CD4-positive, alpha-beta memory T cell (primary cell): ENCODE measurements around the gene ADGRF3. TPM values are rescaled to one million over a fixed set of nuclear protein-coding genes. Genes with fewer than 3 reads are reported as not detected.

ENCODE experiments used
- CTCF ChIA-PET: fragments of 350-600 bp; sonication (Branson Sonifier 250); formaldehyde crosslinking; loops from one replicate; lab custom pipeline; 2021; ENCODE audit warnings: inconsistent platforms; ENCODE audit not compliant: partially characterized antibody; lab: Charles Lee
- POLR2A ChIA-PET: fragments of 350-600 bp; sonication (Branson Sonifier 250); formaldehyde crosslinking; loops from one replicate; lab custom pipeline; 2021; ENCODE audit not compliant: partially characterized antibody; lab: Charles Lee
- DNase-seq, 5 donors: peaks; one replicate each; pipeline versions ENCODE4 v3.0.0 to v3.0.0-alpha.2; 2020 to 2022; ENCODE audit warnings: mixed read lengths in 1 of 5
- H3K27ac ChIP-seq: one replicate; pipeline ENCODE4 v1.7.0; 2013; ENCODE audit warnings: low read depth, low read length
- H3K27me3 ChIP-seq: 2 replicates; pipeline ENCODE4 v1.7.0; 2013; ENCODE audit warnings: mild to moderate bottlenecking, low read length, moderate library complexity; ENCODE audit not compliant: insufficient read depth
- H3K36me3 ChIP-seq: 2 replicates; pipeline ENCODE4 v1.7.0; 2013; ENCODE audit warnings: mild to moderate bottlenecking, low read length, moderate library complexity; ENCODE audit not compliant: insufficient read depth
- H3K4me1 ChIP-seq: 2 replicates; pipeline ENCODE4 v1.7.0; 2013; ENCODE audit warnings: mild to moderate bottlenecking, low read length, moderate library complexity; ENCODE audit not compliant: insufficient read depth
- H3K4me3 ChIP-seq, 2 donors: one replicate each; pipeline ENCODE4 v1.7.0; 2013; ENCODE audit warnings: low read length in 2 of 2, mild to moderate bottlenecking in 1 of 2
- H3K9me3 ChIP-seq, 2 donors: one replicate each; pipeline ENCODE4 v1.7.0; 2013; ENCODE audit warnings: low read length in 2 of 2, control low read depth in 1 of 2; ENCODE audit not compliant: control insufficient read depth in 1 of 2
- H3K27ac Mint-ChIP-seq, 7 donors: one replicate each; pipeline ENCODE4 v1.8.0; 2020 to 2021; ENCODE audit warnings: mixed read lengths in 7 of 7, mild to moderate bottlenecking in 6 of 7, inconsistent platforms in 3 of 7, moderate library complexity in 3 of 7
- H3K27me3 Mint-ChIP-seq, 2 donors: one replicate each; pipeline ENCODE4 v1.8.0; 2020 to 2021; ENCODE audit warnings: mixed read lengths in 2 of 2
- H3K36me3 Mint-ChIP-seq, 2 donors: one replicate each; pipeline ENCODE4 v1.8.0; 2020 to 2021; ENCODE audit warnings: mixed read lengths in 2 of 2, inconsistent platforms in 1 of 2, mild to moderate bottlenecking in 1 of 2
- H3K4me1 Mint-ChIP-seq, 4 donors: one replicate each; pipeline ENCODE4 v1.8.0; 2020 to 2021; ENCODE audit warnings: mixed read lengths in 4 of 4, mild to moderate bottlenecking in 1 of 4
- H3K4me3 Mint-ChIP-seq, 8 donors: one replicate each; pipeline ENCODE4 v1.8.0; 2020 to 2021; ENCODE audit warnings: mixed read lengths in 8 of 8, mild to moderate bottlenecking in 7 of 8, moderate library complexity in 6 of 8, inconsistent platforms in 3 of 8
- H3K9me3 Mint-ChIP-seq, 8 donors: one replicate each; pipeline ENCODE4 v1.8.0; 2020 to 2021; ENCODE audit warnings: mixed read lengths in 8 of 8, mild to moderate bottlenecking in 5 of 8, inconsistent platforms in 3 of 8, moderate library complexity in 1 of 8
- intact Hi-C: fragments of 100-400 bp; cut with micrococcal nuclease; formaldehyde crosslinking; loops from one replicate; pipeline ENCODE4 v1.15.1; 2023
- polyA plus RNA-seq, 2 donors: library from polyadenylated mRNA; unstranded; fragments of 300-500 nt; fragmentation: Illumina TruSeq; gene quantifications; one replicate each; pipeline ENCODE4 v1.2.3, GENCODE V29; 2021
- total RNA-seq, 2 experiments: library from RNA; stranded (reverse); gene quantifications; one replicate each; pipeline ENCODE4 v1.2.3, GENCODE V29; 2021

The ADGRF3 gene
- total and polyA plus RNA-seq, 4 experiments from 2014 or later: 0.14 to 1.7 (median 0.97) TPM; not detected in 1

- H3K27me3 Mint-ChIP-seq: no peaks in the 10 kb centered on the region
- H3K9me3 Mint-ChIP-seq: no peaks in the 10 kb centered on the region
- no peaks in the 10 kb centered on the region for H3K36me3 Mint-ChIP-seq
- Histone ChIP-seq H3K36me3 (no peaks in the 10 kb centered on the region), H3K27ac (no peak overlapping the region), H3K4me1 (peaks cover 14% of the 10 kb centered on the region), H3K9me3 (no peaks in the 10 kb centered on the region), H3K27me3 (no peaks in the 10 kb centered on the region), H3K4me3 (peak overlapping the region in 1 of 2 donors; percentile 15)
- peak in 3 of 5 donors; percentile 16 to 31 (median 19) for DNase-seq
- ChIA-PET POLR2A (interaction anchor here (0.6 to 3.6 kb wide), 8 partner anchors 8 to 1508 kb away, joined by 3 to 32 read pairs (median 4); partner anchors contain the start of genes ADGRF3, HADHA, HADHB and PTRHD1), CTCF (interaction anchor here (0.6 to 1.7 kb wide), 3 partner anchors 9 to 56 kb away, joined by 3 to 8 read pairs (median 6); partner anchors contain the start of genes HADHA and HADHB)
- H3K27ac Mint-ChIP-seq: no peak overlapping the region
- H3K4me1 Mint-ChIP-seq: no peaks in the 10 kb centered on the region
- intact Hi-C loops: no loop called here
- no peak overlapping the region for H3K4me3 Mint-ChIP-seq
Observed at GRCh38 chr2:26300234-26300925, 46.2 kb downstream of the ADGRF3 start.

GRCh38 chr2:26299471-26300101 is 47.0 kb downstream of the ADGRF3 start:
- Histone ChIP-seq H3K9me3 (no peaks in the 10 kb centered on the region), H3K36me3 (no peaks in the 10 kb centered on the region), H3K4me3 (peak overlapping the region; percentile 53 to 74), H3K4me1 (peaks cover 14% of the 10 kb centered on the region), H3K27ac (peak overlapping the region; percentile 47), H3K27me3 (no peaks in the 10 kb centered on the region)
- H3K4me1 Mint-ChIP-seq: no peaks in the 10 kb centered on the region
- ChIA-PET POLR2A (interaction anchor here (0.8 to 3.6 kb wide), 8 partner anchors 9 to 1507 kb away, joined by 3 to 32 read pairs (median 6); partner anchors contain the start of genes ADGRF3, HADHA, HADHB and PTRHD1), CTCF (interaction anchor here (0.6 to 1.7 kb wide), 3 partner anchors 8 to 55 kb away, joined by 3 to 8 read pairs (median 6); partner anchors contain the start of genes HADHA and HADHB)
- DNase-seq: peak in 4 of 5 donors; percentile 37 to 50 (median 44)
- no peaks in the 10 kb centered on the region for H3K27me3 Mint-ChIP-seq
- H3K9me3 Mint-ChIP-seq: no peaks in the 10 kb centered on the region
- intact Hi-C loops: loop anchor here (1.0 to 2.0 kb wide), 3 partner anchors 31 to 55 kb away; partner anchors contain the start of genes HADHA and HADHB
- no peaks in the 10 kb centered on the region for H3K36me3 Mint-ChIP-seq
- H3K4me3 Mint-ChIP-seq: no peak overlapping the region
- H3K27ac Mint-ChIP-seq: no peak overlapping the region

- Mint-ChIP-seq H3K36me3 (no peaks in the 10 kb centered on the region), H3K27me3 (no peaks in the 10 kb centered on the region), H3K9me3 (no peaks in the 10 kb centered on the region), H3K4me3 (no peak overlapping the region), H3K4me1 (no peaks in the 10 kb centered on the region), H3K27ac (no peak overlapping the region)
- DNase-seq: peak in 4 of 5 donors; percentile 21 to 37 (median 26)
- no peaks in the 10 kb centered on the region for H3K27me3 ChIP-seq
- no peaks in the 10 kb centered on the region for H3K36me3 ChIP-seq
- ChIA-PET POLR2A (interaction anchor here (0.7 to 3.6 kb wide), 7 partner anchors 10 to 420 kb away, joined by 3 to 32 read pairs (median 6); partner anchors contain the start of genes ADGRF3, HADHA, HADHB and RAB10), CTCF (interaction anchor here (0.6 to 1.7 kb wide), 3 partner anchors 31 to 65 kb away, joined by 3 to 8 read pairs (median 6); partner anchors contain the start of genes HADHA and HADHB)
- intact Hi-C loops: loop anchor here (1.0 to 2.0 kb wide), 3 partner anchors 31 to 54 kb away; partner anchors contain the start of genes HADHA and HADHB
- peak overlapping the region; percentile 53 to 74 for H3K4me3 ChIP-seq
- H3K4me1 ChIP-seq: peaks cover 14% of the 10 kb centered on the region
- H3K9me3 ChIP-seq: no peaks in the 10 kb centered on the region
- H3K27ac ChIP-seq: peak overlapping the region; percentile 47
Observed at GRCh38 chr2:26298638-26299393, 47.8 kb downstream of the ADGRF3 start.

- intact Hi-C loops: loop anchor here (2.0 kb wide), 1 partner anchor 53 kb away; the partner anchor contains the start of genes HADHA and HADHB
- no peaks in the 10 kb centered on the region for H3K27me3 Mint-ChIP-seq
- peaks cover 14% of the 10 kb centered on the region for H3K4me1 ChIP-seq
- peak overlapping the region in 1 of 2 donors; percentile 53 for H3K4me3 ChIP-seq
- DNase-seq: no peak
- no peaks in the 10 kb centered on the region for H3K27me3 ChIP-seq
- H3K27ac ChIP-seq: peak overlapping the region; percentile 47
- no peaks in the 10 kb centered on the region for H3K9me3 Mint-ChIP-seq
- H3K27ac Mint-ChIP-seq: no peak overlapping the region
- no peaks in the 10 kb centered on the region for H3K36me3 ChIP-seq
- CTCF ChIA-PET: no interaction called here
- no peak overlapping the region for H3K4me3 Mint-ChIP-seq
- no peaks in the 10 kb centered on the region for H3K9me3 ChIP-seq
- no peaks in the 10 kb centered on the region for H3K4me1 Mint-ChIP-seq
- POLR2A ChIA-PET: interaction anchor here (0.7 to 3.6 kb wide), 4 partner anchors 10 to 114 kb away, joined by 3 to 32 read pairs (median 19); partner anchors contain the start of genes ADGRF3, HADHA, HADHB and SELENOI
- no peaks in the 10 kb centered on the region for H3K36me3 Mint-ChIP-seq
Observed at GRCh38 chr2:26298286-26298637, 48.3 kb downstream of the ADGRF3 start.

- Histone ChIP-seq H3K9me3 (no peaks in the 10 kb centered on the region), H3K27ac (no peak overlapping the region), H3K4me1 (peaks cover 14% of the 10 kb centered on the region), H3K36me3 (no peaks in the 10 kb centered on the region), H3K4me3 (no peak overlapping the region), H3K27me3 (no peaks in the 10 kb centered on the region)
- no peak for DNase-seq
- ChIA-PET CTCF (no interaction called here), POLR2A (interaction anchor here (3.6 kb wide), 1 partner anchor 53 kb away, joined by 31 read pairs; the partner anchor contains the start of genes HADHA and HADHB)
- intact Hi-C loops: no loop called here
- H3K36me3 Mint-ChIP-seq: no peaks in the 10 kb centered on the region
- H3K4me3 Mint-ChIP-seq: peak overlapping the region in 1 of 8 donors; percentile 18
- peaks cover 0 to 2% (median 0%) of the 10 kb centered on the region in 4 donors for H3K4me1 Mint-ChIP-seq
- H3K27ac Mint-ChIP-seq: no peak overlapping the region
- H3K27me3 Mint-ChIP-seq: no peaks in the 10 kb centered on the region
- H3K9me3 Mint-ChIP-seq: no peaks in the 10 kb centered on the region
Observed at GRCh38 chr2:26297061-26297460, 49.5 kb downstream of the ADGRF3 start.

- Histone ChIP-seq H3K9me3 (no peaks in the 10 kb centered on the region), H3K27me3 (no peaks in the 10 kb centered on the region), H3K36me3 (no peaks in the 10 kb centered on the region), H3K4me1 (peaks cover 10% of the 10 kb centered on the region), H3K4me3 (no peak overlapping the region), H3K27ac (no peak overlapping the region)
- intact Hi-C loops: no loop called here
- Mint-ChIP-seq H3K9me3 (no peaks in the 10 kb centered on the region), H3K27me3 (no peaks in the 10 kb centered on the region), H3K4me3 (no peak overlapping the region), H3K4me1 (peaks cover 0 to 2% (median 0%) of the 10 kb centered on the region in 4 donors), H3K27ac (no peak overlapping the region), H3K36me3 (no peaks in the 10 kb centered on the region)
- CTCF ChIA-PET: no interaction called here
- POLR2A ChIA-PET: no interaction called here
- no peak for DNase-seq
Observed at GRCh38 chr2:26295511-26295910, 51.1 kb downstream of the ADGRF3 start.
